Measurements from ENCODE around the gene KCTD15.

- TF ChIP-seq CTCF (IDR thresholded peaks at IDR 0.05; ENCODE audit: low read length), result no peak
- no peak for TF ChIP-seq EZH2 (IDR thresholded peaks at IDR 0.05; ENCODE audit: borderline replicate concordance, low read length)
Measured at GRCh38 chr19:33865306-33865705, 68.6 kb downstream of the KCTD15 start.
